ENCODE measurements around the gene TMOD1.

GRCh38 chr9:97571664-97572063 lies 70.2 kb downstream of the TMOD1 start:
- TF ChIP-seq CTCF (IDR thresholded peaks at IDR 0.05) (no peak), ZFX (IDR thresholded peaks at IDR 0.05; ENCODE audit: borderline replicate concordance) (no peak)

Measured in 22Rv1 (cell line).